Calu3 (cell line): ENCODE measurements around the gene TTLL5. TPM values are rescaled to one million over a fixed set of nuclear protein-coding genes. Genes with fewer than 3 reads are reported as not detected.

Source experiments
- BruUV-seq: library from RNA; stranded (reverse); fragments of 400-500 nt; replicated peaks from 2 replicates; lab custom pipeline; 2021; lab: Mats Ljungman, UMichigan
- CTCF ChIA-PET: fragments of 300-600 bp; sonication (Branson Sonifier 250); formaldehyde crosslinking; loops from one replicate; lab custom pipeline; 2022; ENCODE audit warnings: antibody characterized with exemption; lab: Charles Lee
- DNase-seq: peaks from one replicate; pipeline ENCODE4 v3.0.0; 2022
- H3K27ac Mint-ChIP-seq: one replicate; pipeline ENCODE4 v1.8.0; 2022; ENCODE audit warnings: mixed read lengths; ENCODE audit not compliant: unreplicated experiment
- H3K27me3 Mint-ChIP-seq: one replicate; pipeline ENCODE4 v1.8.0; 2022; ENCODE audit warnings: mixed read lengths; ENCODE audit not compliant: unreplicated experiment
- H3K36me3 Mint-ChIP-seq: one replicate; pipeline ENCODE4 v1.8.0; 2022; ENCODE audit warnings: mild to moderate bottlenecking, moderate library complexity, mixed read lengths; ENCODE audit not compliant: insufficient read depth, unreplicated experiment
- H3K4me1 Mint-ChIP-seq: one replicate; pipeline ENCODE4 v1.8.0; 2022; ENCODE audit warnings: mild to moderate bottlenecking, low read depth, mixed read lengths; ENCODE audit not compliant: unreplicated experiment
- H3K4me3 Mint-ChIP-seq: one replicate; pipeline ENCODE4 v1.8.0; 2022; ENCODE audit warnings: mild to moderate bottlenecking, low read depth, moderate library complexity, mixed read lengths; ENCODE audit not compliant: unreplicated experiment
- H3K9me3 Mint-ChIP-seq: one replicate; pipeline ENCODE4 v1.8.0; 2022; ENCODE audit warnings: low read depth, mixed read lengths; ENCODE audit not compliant: unreplicated experiment
- intact Hi-C: fragments of 100-400 bp; cut with micrococcal nuclease; formaldehyde crosslinking; loops from one replicate; pipeline ENCODE4 v1.10.0; 2022; ENCODE audit not compliant: unreplicated experiment
- total RNA-seq: library from RNA; stranded (reverse); gene quantifications from 2 replicates; pipeline ENCODE4 v1.2.3, GENCODE V29; 2022
- TF ChIP-seq, protein P1 (sequence below): fragments of 200-600 bp; IDR thresholded peaks from one replicate; pipeline ENCODE4 v1.8.0; 2022; ENCODE audit warnings: antibody characterized with exemption; ENCODE audit not compliant: unreplicated experiment

TTLL5 gene
- total RNA-seq, 1 experiment from 2014 or later: 47.5 TPM

DNA sequence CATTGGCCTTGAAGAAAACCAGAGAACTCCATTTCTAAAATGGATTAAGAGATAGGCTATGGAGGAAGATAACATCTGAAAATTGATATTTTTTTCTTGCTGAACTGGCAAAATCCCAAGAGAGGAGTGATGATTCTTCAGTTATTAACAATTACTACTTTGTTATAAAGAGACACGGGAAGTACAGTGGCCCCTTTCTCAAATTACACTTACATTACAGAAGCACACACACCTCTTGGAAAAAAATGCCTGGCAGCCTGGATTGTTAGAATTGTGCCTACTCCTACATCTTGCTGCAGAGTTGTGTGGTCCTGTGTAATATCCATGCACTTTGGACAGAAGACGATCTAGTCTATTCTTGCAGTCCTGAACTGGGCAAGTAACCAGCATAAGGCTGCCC, 249.0 kb downstream of the TTLL5 start:
- Mint-ChIP-seq H3K4me1 (peaks cover 12% of the 10 kb centered on the region), H3K36me3 (no peaks in the 10 kb centered on the region), H3K27me3 (no peaks in the 10 kb centered on the region), H3K27ac (no peak overlapping the region), H3K4me3 (no peak overlapping the region), H3K9me3 (no peaks in the 10 kb centered on the region)
- intact Hi-C loops: no loop called here
- no TSS peak for BruUV-seq
- TF ChIP-seq, protein P1, sequence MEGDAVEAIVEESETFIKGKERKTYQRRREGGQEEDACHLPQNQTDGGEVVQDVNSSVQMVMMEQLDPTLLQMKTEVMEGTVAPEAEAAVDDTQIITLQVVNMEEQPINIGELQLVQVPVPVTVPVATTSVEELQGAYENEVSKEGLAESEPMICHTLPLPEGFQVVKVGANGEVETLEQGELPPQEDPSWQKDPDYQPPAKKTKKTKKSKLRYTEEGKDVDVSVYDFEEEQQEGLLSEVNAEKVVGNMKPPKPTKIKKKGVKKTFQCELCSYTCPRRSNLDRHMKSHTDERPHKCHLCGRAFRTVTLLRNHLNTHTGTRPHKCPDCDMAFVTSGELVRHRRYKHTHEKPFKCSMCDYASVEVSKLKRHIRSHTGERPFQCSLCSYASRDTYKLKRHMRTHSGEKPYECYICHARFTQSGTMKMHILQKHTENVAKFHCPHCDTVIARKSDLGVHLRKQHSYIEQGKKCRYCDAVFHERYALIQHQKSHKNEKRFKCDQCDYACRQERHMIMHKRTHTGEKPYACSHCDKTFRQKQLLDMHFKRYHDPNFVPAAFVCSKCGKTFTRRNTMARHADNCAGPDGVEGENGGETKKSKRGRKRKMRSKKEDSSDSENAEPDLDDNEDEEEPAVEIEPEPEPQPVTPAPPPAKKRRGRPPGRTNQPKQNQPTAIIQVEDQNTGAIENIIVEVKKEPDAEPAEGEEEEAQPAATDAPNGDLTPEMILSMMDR: no peak
- CTCF ChIA-PET: no interaction called here
- DNase-seq: no peak

DNA sequence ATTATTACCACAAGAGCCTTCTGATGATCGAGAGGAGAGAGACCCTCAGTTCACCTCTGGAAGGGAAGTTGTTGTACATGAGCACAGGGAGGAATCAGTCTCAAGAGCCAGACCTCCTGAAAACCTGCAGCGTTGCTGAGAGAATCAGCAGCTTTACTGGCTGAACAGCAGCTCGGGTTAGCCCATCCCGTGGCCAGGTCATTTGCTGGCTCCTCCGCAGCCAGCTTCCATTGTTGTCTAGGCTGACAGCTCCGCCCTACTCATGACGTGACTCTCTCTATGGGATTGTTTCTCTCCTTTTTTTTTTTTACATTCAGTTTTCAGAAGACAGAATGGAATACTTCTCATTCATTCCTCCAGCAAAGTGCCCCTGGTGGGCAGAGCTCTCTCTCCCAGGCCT, 250.8 kb downstream of the TTLL5 start:
- intact Hi-C loops: no loop called here
- H3K4me1 Mint-ChIP-seq: peaks cover 12% of the 10 kb centered on the region
- no TSS peak for BruUV-seq
- CTCF ChIA-PET: no interaction called here
- H3K36me3 Mint-ChIP-seq: no peaks in the 10 kb centered on the region
- H3K27ac Mint-ChIP-seq: no peak overlapping the region
- no peak overlapping the region for H3K4me3 Mint-ChIP-seq
- no peak for DNase-seq
- no peaks in the 10 kb centered on the region for H3K9me3 Mint-ChIP-seq
- H3K27me3 Mint-ChIP-seq: no peaks in the 10 kb centered on the region
- TF ChIP-seq, protein P1: no peak

DNA sequence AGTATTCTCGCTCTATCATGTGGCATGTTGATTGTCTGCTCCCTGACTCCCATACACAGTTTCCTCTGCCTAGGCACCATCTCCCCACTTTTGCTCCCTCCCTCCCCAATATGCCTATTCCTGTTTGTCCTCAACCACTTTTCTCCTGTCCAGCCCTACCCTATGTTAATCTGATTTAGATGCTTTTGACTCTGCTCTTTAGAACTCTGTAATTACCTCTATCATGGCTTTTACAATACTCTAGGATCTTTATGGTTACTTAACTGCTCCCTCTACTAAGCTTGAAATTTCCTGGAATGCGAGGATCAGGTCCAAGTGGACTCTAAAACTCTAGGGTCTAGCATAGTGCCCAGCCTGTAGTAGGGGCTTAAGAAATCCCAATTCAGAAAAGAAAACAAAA, 252.1 kb downstream of the TTLL5 start:
- intact Hi-C loops: no loop called here
- TF ChIP-seq, protein P1: no peak
- H3K27me3 Mint-ChIP-seq: no peaks in the 10 kb centered on the region
- H3K4me3 Mint-ChIP-seq: no peak overlapping the region
- H3K36me3 Mint-ChIP-seq: no peaks in the 10 kb centered on the region
- CTCF ChIA-PET: no interaction called here
- no peak for DNase-seq
- peaks cover 12% of the 10 kb centered on the region for H3K4me1 Mint-ChIP-seq
- H3K27ac Mint-ChIP-seq: no peak overlapping the region
- no TSS peak for BruUV-seq
- no peaks in the 10 kb centered on the region for H3K9me3 Mint-ChIP-seq

DNA sequence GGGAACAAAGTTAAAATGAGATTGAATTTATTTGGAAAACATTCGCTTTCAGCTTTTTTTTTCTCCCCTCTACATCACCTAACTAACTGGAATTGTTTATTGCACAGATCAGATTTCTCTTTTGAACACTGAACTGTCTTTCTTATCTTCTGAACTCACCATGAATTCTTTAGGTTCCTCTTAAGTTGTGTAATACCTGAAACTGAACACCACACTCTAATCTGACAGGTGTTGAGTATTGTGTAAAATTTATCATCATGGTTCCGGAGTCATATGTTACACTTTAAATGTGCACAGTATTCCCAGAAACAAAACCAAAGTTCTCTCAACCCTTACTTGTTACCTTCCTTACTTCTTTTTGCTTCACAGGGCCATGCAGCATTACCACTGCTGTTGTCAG, 254.0 kb downstream of the TTLL5 start:
- H3K27me3 Mint-ChIP-seq: no peaks in the 10 kb centered on the region
- CTCF ChIA-PET: no interaction called here
- intact Hi-C loops: no loop called here
- H3K27ac Mint-ChIP-seq: no peak overlapping the region
- H3K36me3 Mint-ChIP-seq: no peaks in the 10 kb centered on the region
- BruUV-seq: no TSS peak
- no peak overlapping the region for H3K4me3 Mint-ChIP-seq
- H3K4me1 Mint-ChIP-seq: peaks cover 4% of the 10 kb centered on the region
- H3K9me3 Mint-ChIP-seq: no peaks in the 10 kb centered on the region
- no peak for DNase-seq
- TF ChIP-seq, protein P1: no peak
